Hematopoietic multipotent progenitor cell treated with erythropoietin and hydrocortisone succinate and interleukin-3 and kit ligand, for 17 days (in vitro differentiated cells): ENCODE data around the gene ZNF718.
"Not testable (repeated sequence)": the region's sequence is repeated elsewhere in the genome, so short reads cannot be mapped to it uniquely, and the experiment has no call there.

Source experiments
- DNase-seq: peaks from one replicate; pipeline ENCODE4 v3.0.0-alpha.2; 2015; ENCODE audit warnings: low spot score

ZNF718 gene

GRCh38 chr4:161496-162284 is 37.4 kb downstream of the ZNF718 start:
- DNase-seq, result no peak

GRCh38 chr4:169640-170039 is 45.3 kb downstream of the ZNF718 start:
- not testable (repeated sequence) for DNase-seq

GRCh38 chr4:171318-171717 is 47.0 kb downstream of the ZNF718 start:
- DNase-seq, result not testable (repeated sequence)

GRCh38 chr4:173666-174314 is 49.5 kb downstream of the ZNF718 start:
- DNase-seq, result no peak

GRCh38 chr4:175986-176385 is 51.7 kb downstream of the ZNF718 start:
- no peak for DNase-seq

- no peak for DNase-seq
Observed at GRCh38 chr4:176995-177394, 52.7 kb downstream of the ZNF718 start.

- not testable (repeated sequence) for DNase-seq
Observed at GRCh38 chr4:182225-182624, 57.9 kb downstream of the ZNF718 start.

GRCh38 chr4:188091-188490 is 63.8 kb downstream of the ZNF718 start:
- DNase-seq, result no peak

GRCh38 chr4:195159-195558 is 70.9 kb downstream of the ZNF718 start:
- DNase-seq, result not testable (repeated sequence)

- no peak for DNase-seq
Observed at GRCh38 chr4:200936-201335, 76.6 kb downstream of the ZNF718 start.

- not testable (repeated sequence) for DNase-seq
Observed at GRCh38 chr4:202822-203221, 78.5 kb downstream of the ZNF718 start.

GRCh38 chr4:205097-205756 is 80.9 kb downstream of the ZNF718 start:
- DNase-seq, result no peak

- DNase-seq, result no peak
Observed at GRCh38 chr4:206054-206453, 81.8 kb downstream of the ZNF718 start.

GRCh38 chr4:208416-209096 is 84.3 kb downstream of the ZNF718 start:
- DNase-seq, result not testable (repeated sequence)

GRCh38 chr4:211033-211511 is 86.8 kb downstream of the ZNF718 start:
- no peak for DNase-seq

GRCh38 chr4:212438-213188 is 88.3 kb downstream of the ZNF718 start:
- DNase-seq, result no peak

- DNase-seq, result not testable (repeated sequence)
Observed at GRCh38 chr4:213189-213535, 88.9 kb downstream of the ZNF718 start.
